Measurements from ENCODE around the gene ANKZF1. TPM values are rescaled to one million over a fixed set of nuclear protein-coding genes. Genes with fewer than 3 reads are reported as not detected.

The ANKZF1 gene
- polyA plus RNA-seq (2013, experiment 1 of 2): 44.8 TPM
- 41.9 TPM for polyA plus RNA-seq (2013, experiment 2 of 2)

DNA sequence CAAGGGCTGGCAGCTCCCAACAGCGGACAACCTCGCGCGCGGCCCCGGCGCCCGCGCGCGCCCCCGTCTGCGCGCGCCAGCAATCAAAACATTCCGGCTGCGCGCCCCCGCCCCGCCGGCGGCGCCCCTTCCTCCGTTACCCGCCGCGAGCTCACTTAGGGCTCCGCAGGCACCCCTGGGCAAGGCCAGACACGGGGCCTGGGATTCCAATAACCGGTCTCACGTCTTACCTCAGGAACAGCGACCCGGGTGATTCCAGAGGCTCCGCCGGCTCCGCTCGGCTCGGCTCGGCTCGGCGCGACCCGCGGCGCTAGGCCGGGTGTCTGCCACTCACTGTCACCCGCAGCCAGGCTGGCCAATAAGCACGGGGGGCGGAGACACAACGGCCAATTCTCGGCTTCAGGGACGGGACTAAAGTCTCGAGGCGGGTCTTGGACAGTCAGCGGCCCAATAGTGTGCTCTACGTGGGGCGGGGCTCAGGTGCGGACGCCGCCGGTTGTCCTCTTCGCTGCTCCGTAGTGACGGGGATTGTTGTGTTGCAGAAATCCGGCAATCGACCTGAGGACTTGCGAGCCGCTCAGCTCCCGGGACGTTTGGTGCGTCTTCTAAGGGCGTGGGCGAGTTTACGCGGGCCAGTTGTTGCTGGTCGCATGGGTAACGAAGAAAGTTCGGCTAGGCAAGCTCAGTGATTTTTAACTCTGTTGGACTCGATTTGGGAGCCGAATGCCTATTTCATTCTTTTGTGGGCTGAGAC, at the start of gene ANKZF1, which contains the start of gene ATG9A:
Gene ANKZF1 (plus strand): TSS at position 502 of the 754 bp plus-strand sequence. CDS start 452 bp downstream, outside the sequence.
Gene ATG9A (minus strand): TSS at position 332 of the 754 bp plus-strand sequence. CDS start 1,612 bp downstream, outside the sequence.
- 0 to 1% methylated on average over 68 to 77 of the region's 80 CpGs for WGBS, 2 experiments (ENCODE audit: insufficient coverage in 2 of 2)
- H3K27ac ChIP-seq (ENCODE audit: low read depth, low read length, severe bottlenecking): peak within 1 kb of the TSS; percentile 94
- peaks cover 14% of the 10 kb centered on the region for H3K4me1 ChIP-seq (ENCODE audit: control insufficient read depth, insufficient read depth, low read length, poor library complexity, severe bottlenecking)
- peaks cover 69% of the 10 kb centered on the region for H3K36me3 ChIP-seq (ENCODE audit: control insufficient read depth, insufficient read depth, low read length)
- peak within 1 kb of the TSS; percentile 86 for H3K4me3 ChIP-seq (ENCODE audit: extremely low read depth, insufficient read depth, low read length, poor library complexity, severe bottlenecking)
- no peaks in the 10 kb centered on the region for H3K9me3 ChIP-seq (ENCODE audit: control insufficient read depth, low read length)

GRCh38 chr2:219180961-219181360, 48.6 kb upstream of the ANKZF1 start:
- Histone ChIP-seq H3K36me3 (ENCODE audit: control insufficient read depth, insufficient read depth, low read length) (peaks cover 50% of the 10 kb centered on the region), H3K4me1 (ENCODE audit: control insufficient read depth, insufficient read depth, low read length, poor library complexity, severe bottlenecking) (peaks cover 6% of the 10 kb centered on the region), H3K9me3 (ENCODE audit: control insufficient read depth, low read length) (no peaks in the 10 kb centered on the region), H3K4me3 (ENCODE audit: extremely low read depth, insufficient read depth, low read length, poor library complexity, severe bottlenecking) (no peak overlapping the region), H3K27ac (ENCODE audit: low read depth, low read length, severe bottlenecking) (no peak overlapping the region)
- WGBS, 2 experiments (ENCODE audit: insufficient coverage in 2 of 2): 80 to 100% methylated on average over 3 to 4 of the region's 5 CpGs

DNA sequence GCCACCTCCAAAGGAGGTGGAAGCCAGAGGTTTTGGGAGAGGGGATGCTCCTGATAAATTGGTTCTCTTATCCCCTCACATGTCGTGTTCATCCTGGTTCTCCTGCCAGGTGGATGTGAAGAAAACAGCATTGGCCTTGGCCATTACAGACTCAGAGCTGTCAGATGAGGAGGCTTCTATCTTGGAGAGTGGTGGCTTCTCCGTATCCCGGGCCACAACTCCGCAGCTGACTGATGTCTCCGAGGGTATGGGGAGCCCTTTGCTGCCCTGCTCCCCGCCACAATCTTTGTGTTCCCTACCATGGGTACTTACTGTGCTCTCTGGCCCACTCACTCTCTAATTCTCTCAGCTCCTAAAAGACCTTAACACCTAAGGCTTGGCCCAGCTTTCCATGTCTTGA, 48.1 kb upstream of the ANKZF1 start:
- Histone ChIP-seq H3K4me1 (ENCODE audit: control insufficient read depth, insufficient read depth, low read length, poor library complexity, severe bottlenecking) (peaks cover 6% of the 10 kb centered on the region), H3K9me3 (ENCODE audit: control insufficient read depth, low read length) (no peaks in the 10 kb centered on the region), H3K4me3 (ENCODE audit: extremely low read depth, insufficient read depth, low read length, poor library complexity, severe bottlenecking) (no peak overlapping the region), H3K27ac (ENCODE audit: low read depth, low read length, severe bottlenecking) (no peak overlapping the region), H3K36me3 (ENCODE audit: control insufficient read depth, insufficient read depth, low read length) (peaks cover 50% of the 10 kb centered on the region)
- WGBS, 2 experiments (ENCODE audit: insufficient coverage in 2 of 2): 90 to 100% methylated on average over 2 to 5 of the region's 6 CpGs

DNA sequence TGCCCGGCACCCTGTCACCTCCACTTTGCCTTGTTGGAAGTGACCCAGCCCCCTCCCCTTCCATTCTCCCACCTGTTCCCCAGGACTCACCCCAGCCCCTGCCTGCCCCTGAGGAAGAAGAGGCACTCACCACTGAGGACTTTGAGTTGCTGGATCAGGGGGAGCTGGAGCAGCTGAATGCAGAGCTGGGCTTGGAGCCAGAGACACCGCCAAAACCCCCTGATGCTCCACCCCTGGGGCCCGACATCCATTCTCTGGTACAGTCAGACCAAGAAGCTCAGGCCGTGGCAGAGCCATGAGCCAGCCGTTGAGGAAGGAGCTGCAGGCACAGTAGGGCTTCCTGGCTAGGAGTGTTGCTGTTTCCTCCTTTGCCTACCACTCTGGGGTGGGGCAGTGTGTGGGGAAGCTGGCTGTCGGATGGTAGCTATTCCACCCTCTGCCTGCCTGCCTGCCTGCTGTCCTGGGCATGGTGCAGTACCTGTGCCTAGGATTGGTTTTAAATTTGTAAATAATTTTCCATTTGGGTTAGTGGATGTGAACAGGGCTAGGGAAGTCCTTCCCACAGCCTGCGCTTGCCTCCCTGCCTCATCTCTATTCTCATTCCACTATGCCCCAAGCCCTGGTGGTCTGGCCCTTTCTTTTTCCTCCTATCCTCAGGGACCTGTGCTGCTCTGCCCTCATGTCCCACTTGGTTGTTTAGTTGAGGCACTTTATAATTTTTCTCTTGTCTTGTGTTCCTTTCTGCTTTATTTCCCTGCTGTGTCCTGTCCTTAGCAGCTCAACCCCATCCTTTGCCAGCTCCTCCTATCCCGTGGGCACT, 47.1 kb upstream of the ANKZF1 start:
- Histone ChIP-seq H3K9me3 (ENCODE audit: control insufficient read depth, low read length) (no peaks in the 10 kb centered on the region), H3K4me1 (ENCODE audit: control insufficient read depth, insufficient read depth, low read length, poor library complexity, severe bottlenecking) (peaks cover 6% of the 10 kb centered on the region), H3K36me3 (ENCODE audit: control insufficient read depth, insufficient read depth, low read length) (peaks cover 50% of the 10 kb centered on the region), H3K4me3 (ENCODE audit: extremely low read depth, insufficient read depth, low read length, poor library complexity, severe bottlenecking) (no peak overlapping the region), H3K27ac (ENCODE audit: low read depth, low read length, severe bottlenecking) (no peak overlapping the region)
- WGBS, 2 experiments (ENCODE audit: insufficient coverage in 2 of 2): 92 to 96% methylated on average over 4 to 5 of the region's 8 CpGs

- no peak overlapping the region for H3K4me3 ChIP-seq (ENCODE audit: extremely low read depth, insufficient read depth, low read length, poor library complexity, severe bottlenecking)
- no peaks in the 10 kb centered on the region for H3K9me3 ChIP-seq (ENCODE audit: control insufficient read depth, low read length)
- WGBS, 2 experiments (ENCODE audit: insufficient coverage in 2 of 2): 92 to 96% methylated on average over 2 to 3 of the region's 6 CpGs
- peaks cover 50% of the 10 kb centered on the region for H3K36me3 ChIP-seq (ENCODE audit: control insufficient read depth, insufficient read depth, low read length)
- no peak overlapping the region for H3K27ac ChIP-seq (ENCODE audit: low read depth, low read length, severe bottlenecking)
- peaks cover 6% of the 10 kb centered on the region for H3K4me1 ChIP-seq (ENCODE audit: control insufficient read depth, insufficient read depth, low read length, poor library complexity, severe bottlenecking)
These were observed 46.3 kb upstream of the ANKZF1 start for GRCh38 chr2:219183151-219183772.

GRCh38 chr2:219184121-219184520, 45.5 kb upstream of the ANKZF1 start:
- H3K36me3 ChIP-seq (ENCODE audit: control insufficient read depth, insufficient read depth, low read length): peaks cover 50% of the 10 kb centered on the region

GRCh38 chr2:219186754-219187456, 42.7 kb upstream of the ANKZF1 start:
- WGBS, 2 experiments (ENCODE audit: insufficient coverage in 2 of 2): 83 to 93% methylated on average over 3 to 5 of the region's 7 CpGs
- H3K4me3 ChIP-seq (ENCODE audit: extremely low read depth, insufficient read depth, low read length, poor library complexity, severe bottlenecking): no peak overlapping the region

More at GRCh38 chr2:219184121-219184520, 45.5 kb upstream of the ANKZF1 start:
- WGBS, 2 experiments (ENCODE audit: insufficient coverage in 2 of 2): 85 to 100% methylated on average over 2 of the region's 2 CpGs
- H3K4me1 ChIP-seq (ENCODE audit: control insufficient read depth, insufficient read depth, low read length, poor library complexity, severe bottlenecking): peaks cover 2% of the 10 kb centered on the region
- H3K4me3 ChIP-seq (ENCODE audit: extremely low read depth, insufficient read depth, low read length, poor library complexity, severe bottlenecking): no peak overlapping the region
- H3K27ac ChIP-seq (ENCODE audit: low read depth, low read length, severe bottlenecking): no peak overlapping the region
- H3K9me3 ChIP-seq (ENCODE audit: control insufficient read depth, low read length): no peaks in the 10 kb centered on the region

GRCh38 chr2:219197388-219197787, 32.2 kb upstream of the ANKZF1 start:
- no peaks in the 10 kb centered on the region for H3K9me3 ChIP-seq (ENCODE audit: control insufficient read depth, low read length)
- WGBS, 2 experiments (ENCODE audit: insufficient coverage in 2 of 2): 100% methylated on average over 1 of the region's 1 CpG

More at GRCh38 chr2:219186754-219187456, 42.7 kb upstream of the ANKZF1 start:
- no peaks in the 10 kb centered on the region for H3K4me1 ChIP-seq (ENCODE audit: control insufficient read depth, insufficient read depth, low read length, poor library complexity, severe bottlenecking)
- H3K36me3 ChIP-seq (ENCODE audit: control insufficient read depth, insufficient read depth, low read length): peaks cover 24% of the 10 kb centered on the region
- H3K9me3 ChIP-seq (ENCODE audit: control insufficient read depth, low read length): no peaks in the 10 kb centered on the region
- H3K27ac ChIP-seq (ENCODE audit: low read depth, low read length, severe bottlenecking): no peak overlapping the region

GRCh38 chr2:219198974-219199373, 30.6 kb upstream of the ANKZF1 start:
- Histone ChIP-seq H3K4me1 (ENCODE audit: control insufficient read depth, insufficient read depth, low read length, poor library complexity, severe bottlenecking) (no peaks in the 10 kb centered on the region), H3K36me3 (ENCODE audit: control insufficient read depth, insufficient read depth, low read length) (no peaks in the 10 kb centered on the region), H3K27ac (ENCODE audit: low read depth, low read length, severe bottlenecking) (no peak overlapping the region), H3K4me3 (ENCODE audit: extremely low read depth, insufficient read depth, low read length, poor library complexity, severe bottlenecking) (no peak overlapping the region), H3K9me3 (ENCODE audit: control insufficient read depth, low read length) (no peaks in the 10 kb centered on the region)
- WGBS, 2 experiments (ENCODE audit: insufficient coverage in 2 of 2): 80 to 88% methylated on average over 5 of the region's 5 CpGs

More at GRCh38 chr2:219197388-219197787, 32.2 kb upstream of the ANKZF1 start:
- Histone ChIP-seq H3K4me1 (ENCODE audit: control insufficient read depth, insufficient read depth, low read length, poor library complexity, severe bottlenecking) (no peaks in the 10 kb centered on the region), H3K36me3 (ENCODE audit: control insufficient read depth, insufficient read depth, low read length) (no peaks in the 10 kb centered on the region), H3K4me3 (ENCODE audit: extremely low read depth, insufficient read depth, low read length, poor library complexity, severe bottlenecking) (no peak overlapping the region), H3K27ac (ENCODE audit: low read depth, low read length, severe bottlenecking) (no peak overlapping the region)

Data from mesodermal cell (in vitro differentiated cells).